K562 (cell line): ENCODE results near the gene MED29. TPM values are rescaled to one million over a fixed set of nuclear protein-coding genes. Genes with fewer than 3 reads are reported as not detected.

Experiments
- ATAC-seq: fragments of 200-7000 bp; cut with Tn5 transposase; 3 replicates; pipeline ENCODE4 v1.9.1; 2020; ENCODE audit warnings: moderate library complexity
- BruUV-seq: library from RNA; stranded (reverse); fragments of 400-500 nt; replicated peaks from 2 replicates; lab custom pipeline; 2021; lab: Mats Ljungman, UMichigan
- CTCF ChIA-PET: fragments of 300-600 bp; formaldehyde crosslinking; extraction: SDS; loops from one replicate; lab custom pipeline; 2021; ENCODE audit warnings: low intra/inter-chr PET ratio; lab: Yijun Ruan, JAX
- POLR2A ChIA-PET: fragments of 300-600, 350-650 bp; sonication (Branson Sonifier 250); formaldehyde crosslinking; extraction: SDS; loops from one replicate; lab custom pipeline; 2021; ENCODE audit warnings: antibody characterized with exemption, inconsistent platforms; lab: Yijun Ruan, JAX
- DNase-seq, 4 experiments: peaks; one replicate each; pipeline versions ENCODE4 v3.0.0 to v3.0.0-alpha.2; 2011 to 2018; ENCODE audit warnings: low spot score in 3 of 4, mixed read lengths in 3 of 4; ENCODE audit errors: extremely low read depth in 1 of 4
- FAIRE-seq: peaks from 2 replicates; lab custom pipeline; 2011; peaks lifted over from hg19 to GRCh38; lab: Jason Lieb, UNC
- H2AFZ ChIP-seq: 2 replicates; pipeline ENCODE4 v1.6.0; 2011; ENCODE audit warnings: low read depth, low read length, control low read depth, inconsistent platforms
- H3K27ac ChIP-seq: fragments of 200-600 bp; 3 replicates; pipeline ENCODE4 v1.8.0; 2011; ENCODE audit warnings: low read depth, mild to moderate bottlenecking, control low read depth, inconsistent platforms, low read length, moderate library complexity, mixed read lengths; ENCODE audit errors: extremely low read depth
- H3K27me3 ChIP-seq, 2 experiments: fragments of 300-600 bp in 1 of 2; 2 replicates in 1 of 2; 3 replicates in 1 of 2; pipeline versions ENCODE4 v1.6.0 to v1.8.0; 2011; ENCODE audit warnings: inconsistent platforms in 2 of 2, low read length in 2 of 2, mild to moderate bottlenecking in 1 of 2, mixed read lengths in 1 of 2, moderate library complexity in 1 of 2; ENCODE audit not compliant: control insufficient read depth in 2 of 2, insufficient read depth in 2 of 2
- H3K36me3 ChIP-seq: fragments of 300-600 bp; 3 replicates; pipeline ENCODE4 v1.8.0; 2011; ENCODE audit warnings: mild to moderate bottlenecking, low read length, inconsistent platforms; ENCODE audit not compliant: control insufficient read depth, insufficient read depth
- H3K4me1 ChIP-seq, 2 experiments: fragments of 200-600 bp in 1 of 2; replicated peaks in 1 of 2; 2 replicates in 1 of 2; 3 replicates in 1 of 2; pipeline versions ENCODE4 v1.5.1 to v1.8.0; 2011; ENCODE audit warnings: inconsistent platforms in 2 of 2, low read length in 2 of 2, mild to moderate bottlenecking in 1 of 2, mixed read lengths in 1 of 2, moderate library complexity in 1 of 2; ENCODE audit not compliant: control insufficient read depth in 2 of 2, insufficient read depth in 2 of 2
- H3K4me2 ChIP-seq: 2 replicates; pipeline ENCODE4 v1.6.1; 2011; ENCODE audit warnings: low read length, control low read depth, inconsistent platforms, mixed read lengths; ENCODE audit not compliant: insufficient read depth
- H3K4me3 ChIP-seq: fragments of 200-600 bp; sonication (generic), shearing (Covaris generic); 2 replicates; pipeline ENCODE4 v1.5.1; 2016; ENCODE audit warnings: control low read depth, inconsistent platforms
- H3K79me2 ChIP-seq: fragments of 200-600 bp; 3 replicates; pipeline ENCODE4 v1.8.0; 2011; ENCODE audit warnings: low read length, inconsistent platforms; ENCODE audit not compliant: control insufficient read depth, insufficient read depth
- H3K9ac ChIP-seq, 2 experiments: 2 replicates each; pipeline versions ENCODE4 v1.6.0 to v1.6.1; 2011; ENCODE audit warnings: low read depth in 2 of 2, low read length in 2 of 2, control low read depth in 1 of 2, inconsistent platforms in 1 of 2, mild to moderate bottlenecking in 1 of 2, mixed read lengths in 1 of 2; ENCODE audit not compliant: insufficient read depth in 1 of 2
- H3K9me1 ChIP-seq: one replicate; pipeline ENCODE4 v1.6.0; 2011; ENCODE audit warnings: inconsistent platforms, mild to moderate bottlenecking, low read length, moderate library complexity; ENCODE audit not compliant: control insufficient read depth, insufficient read depth
- H3K9me3 ChIP-seq: replicated peaks from 2 replicates; pipeline ENCODE4 v1.5.1; 2011; ENCODE audit warnings: low read depth, low read length, inconsistent platforms; ENCODE audit not compliant: control insufficient read depth, insufficient read depth
- H4K20me1 ChIP-seq: replicated peaks from 2 replicates; pipeline ENCODE4 v1.6.1; 2011; ENCODE audit warnings: low read length, inconsistent platforms, mixed read lengths; ENCODE audit not compliant: control insufficient read depth, insufficient read depth
- ATF3 ChIP-seq, 2 experiments: fragments of 450-650 bp in 1 of 2; sonication (generic) in 1 of 2; formaldehyde crosslinking in 1 of 2; IDR thresholded peaks in 1 of 2; conservative IDR thresholded peaks in 1 of 2; 2 replicates each; pipeline versions ENCODE4 v1.6.1 to v1.8.1; 2016 to 2023; ENCODE audit warnings: mild to moderate bottlenecking in 2 of 2, moderate library complexity in 2 of 2, inconsistent platforms in 1 of 2, missing genetic modification reagents in 1 of 2
- BRCA1 ChIP-seq, 2 experiments: fragments of 450-650 bp in 1 of 2; sonication (generic) in 1 of 2; formaldehyde crosslinking in 1 of 2; IDR thresholded peaks; 2 replicates each; pipeline versions ENCODE4 v1.5.0 to v1.6.1; 2017 to 2020; ENCODE audit warnings: mild to moderate bottlenecking in 1 of 2, missing genetic modification reagents in 1 of 2
- CCAR2 ChIP-seq: fragments of 200-400 bp; formaldehyde crosslinking; IDR thresholded peaks from 2 replicates; pipeline ENCODE4 v1.6.1; 2017; ENCODE audit warnings: mild to moderate bottlenecking, low read depth, low read length
- CEBPG ChIP-seq, 3 experiments: fragments of 200-800 bp in 1 of 3; sonication (Bioruptor generic) in 1 of 3; sonication (generic) in 1 of 3; formaldehyde crosslinking in 1 of 3; IDR thresholded peaks in 2 of 3; conservative IDR thresholded peaks in 1 of 3; 2 replicates each; pipeline versions ENCODE4 v1.6.1 to v1.8.0; 2016 to 2022; ENCODE audit warnings: missing compliant biosample characterization in 2 of 3, missing genetic modification characterization in 2 of 3, mild to moderate bottlenecking in 1 of 3, missing genetic modification reagents in 1 of 3
- HCFC1 ChIP-seq: IDR thresholded peaks from 2 replicates; pipeline ENCODE4 v1.6.1; 2012; ENCODE audit warnings: low read depth, low read length, improper control_type of control experiment
- NKRF ChIP-seq: fragments of 450-650 bp; IDR thresholded peaks from 2 replicates; pipeline ENCODE4 v1.6.1; 2016; ENCODE audit warnings: borderline replicate concordance
- REST ChIP-seq, 2 experiments: fragments of 450-650 bp; formaldehyde crosslinking in 1 of 2; IDR thresholded peaks; 2 replicates each; pipeline versions ENCODE4 v1.4.0 to v1.6.1; 2014 to 2020; ENCODE audit warnings: mild to moderate bottlenecking in 2 of 2, borderline replicate concordance in 1 of 2, low read depth in 1 of 2
- SOX6 ChIP-seq: fragments of 450-650 bp; IDR thresholded peaks from 2 replicates; pipeline ENCODE4 v1.6.1; 2014; ENCODE audit warnings: mild to moderate bottlenecking
- TFAM ChIP-seq: fragments of 250-450 bp; sonication (Bioruptor Pico); conservative IDR thresholded peaks from 2 replicates; pipeline ENCODE4 v1.5.0; 2021; ENCODE audit warnings: mild to moderate bottlenecking, moderate library complexity
- ZNF316 ChIP-seq: fragments of 450-650 bp; IDR thresholded peaks from 2 replicates; pipeline ENCODE4 v1.6.1; 2016
- WGBS: fragments of 100-300 bp; shearing (Covaris generic); methylation state at CpG from one replicate; pipeline ENCODE4 v1.1.6; 2016; ENCODE audit warnings: low coverage, mixed read lengths; ENCODE audit not compliant: insufficient coverage; ENCODE audit errors: missing lambda C conversion rate; 5-methylcytosine and 5-hydroxymethylcytosine counted together
- in situ Hi-C: fragments of 300-500 bp; cut with MboI; formaldehyde crosslinking; loops from 4 replicates; pipeline ENCODE4 v1.15.0; 2018; ENCODE audit warnings: inconsistent platforms, mixed read lengths
- intact Hi-C: fragments of 100-400 bp; cut with micrococcal nuclease; formaldehyde crosslinking; loops from 2 replicates; pipeline ENCODE4 v1.14.2; 2022
- polyA plus RNA-seq, 8 experiments: library from polyadenylated mRNA; depleted of rRNA in 4 of 8; stranded (reverse) in 5 of 8; unstranded in 3 of 8; fragments of >200 nt; fragmentation: Nextera tagmentation in 2 of 8; fragmentation: Illumina TruSeq in 1 of 8; extraction: Ambion mirVana in 2 of 8; extraction: Trizol in 1 of 8; gene quantifications; 2 replicates each; pipeline versions ENCODE4 v1.2.1 to v1.2.3, GENCODE V29; 2011 to 2014; ENCODE audit warnings: inconsistent platforms in 1 of 8, missing spikeins in 1 of 8
- total RNA-seq, 7 experiments: library from RNA; depleted of rRNA in 6 of 7; stranded (reverse); fragments of >200 nt in 6 of 7; fragmentation: Illumina TruSeq in 2 of 7; extraction: Trizol in 2 of 7; gene quantifications; 2 replicates each; pipeline versions ENCODE4 v1.2.1 to v1.2.3, GENCODE V29; 2011 to 2021; ENCODE audit warnings: low replicate concordance in 1 of 7

The MED29 gene
- total and polyA plus RNA-seq, 9 of the 15 experiments (the other 6 are each of a cell fraction or from before 2014, with no cell fraction given) = 1.8 to 22.6 (median 12.4) TPM

GRCh38 chr19:39360599-39360998 lies 30.6 kb upstream of the MED29 start:
- no peak for FAIRE-seq
- POLR2A ChIA-PET = interaction anchor here (0.6 to 1.0 kb wide), 3 partner anchors 13 to 224 kb away, joined by 3 to 4 read pairs (median 4); no protein-coding TSS in a partner anchor
- 94% methylated on average over 1 of the region's 1 CpG for WGBS
- no peak overlapping the region for H3K4me2 ChIP-seq
- DNase-seq = no peak
- H3K27me3 ChIP-seq = no peaks in the 10 kb centered on the region
- CTCF ChIA-PET = no interaction called here
- no peaks in the 10 kb centered on the region for H3K9me1 ChIP-seq
- no TSS peak for BruUV-seq
- no peak for ATAC-seq
- H3K27ac ChIP-seq = no peak overlapping the region; the same call in 2 of the 3 replicates
- peaks cover 3% of the 10 kb centered on the region; the same call in 1 of the 2 replicates for H4K20me1 ChIP-seq
- H2AFZ ChIP-seq = no peak overlapping the region
- H3K4me1 ChIP-seq = peaks cover 8 to 18% of the 10 kb centered on the region in 2 experiments
- H3K9me3 ChIP-seq = no peaks in the 10 kb centered on the region
- H3K4me3 ChIP-seq = no peak overlapping the region
- peaks cover 37% of the 10 kb centered on the region for H3K79me2 ChIP-seq
- no peak overlapping the region for H3K9ac ChIP-seq
- intact Hi-C loops = no loop called here
- peaks cover 90% of the 10 kb centered on the region for H3K36me3 ChIP-seq
- in situ Hi-C loops = no loop called here
- TF ChIP-seq NKRF (no peak), REST (IDR thresholded peaks at IDR 0.05; ENCODE audit: borderline replicate concordance) (no peak), REST (CRISPR knock-in tag; IDR thresholded peaks at IDR 0.05; ENCODE audit: low read depth) (no peak), SOX6 (no peak), HCFC1 (no peak), CEBPG (CRISPR knock-in tag; IDR thresholded peaks at IDR 0.05) (peak; percentile 53; the same call in 1 of the 2 replicates), CEBPG (tag; conservative IDR thresholded peaks at IDR 0.05 in 1 of 2, IDR thresholded peaks at IDR 0.05 in 1 of 2) (peak in 1 of 2 experiments; percentile 69; a peak in 1 of 4 replicates), BRCA1 (IDR thresholded peaks at IDR 0.05) (no peak), BRCA1 (CRISPR knock-in tag; IDR thresholded peaks at IDR 0.05) (no peak), ATF3 (IDR thresholded peaks at IDR 0.05) (peak; percentile 55), ATF3 (CRISPR knock-in tag; conservative IDR thresholded peaks at IDR 0.05) (no peak), CCAR2 (no peak), TFAM (CRISPR knock-in tag) (no peak), ZNF316 (peak; percentile 57)
